Stimulated activated CD4-positive, alpha-beta T cell treated with anti-CD3 and anti-CD28 coated beads, TNF-alpha, amount 100 ng/mL, for 24 hours (primary cell): ENCODE data around the gene CARD10.

ENCODE experiments used
- DNase-seq, 3 experiments: peaks; one replicate each; pipeline ENCODE4 v3.0.0-alpha.2; 2020; ENCODE audit warnings: low read depth in 3 of 3

CARD10 gene

GRCh38 chr22:37467391-37467955 lies 51.7 kb downstream of the CARD10 start:
- DNase-seq: no peak

GRCh38 chr22:37464181-37464580 lies 55.0 kb downstream of the CARD10 start:
- DNase-seq: no peak

- no peak for DNase-seq
These were observed 56.2 kb downstream of the CARD10 start for GRCh38 chr22:37462983-37463382.

GRCh38 chr22:37462436-37462835 lies 56.8 kb downstream of the CARD10 start:
- DNase-seq: no peak

GRCh38 chr22:37461961-37462360 lies 57.3 kb downstream of the CARD10 start:
- DNase-seq: no peak

- DNase-seq: no peak
These were observed 58.5 kb downstream of the CARD10 start for GRCh38 chr22:37460684-37461083.

GRCh38 chr22:37459206-37459605 lies 60.0 kb downstream of the CARD10 start:
- no peak for DNase-seq

GRCh38 chr22:37457093-37457893 lies 61.9 kb downstream of the CARD10 start:
- peak; percentile 75 to 84 (median 82) for DNase-seq

- DNase-seq: no peak
These were observed 62.9 kb downstream of the CARD10 start for GRCh38 chr22:37456346-37456745.

- DNase-seq: no peak
These were observed 63.3 kb downstream of the CARD10 start for GRCh38 chr22:37455896-37456295.

- no peak for DNase-seq
These were observed 64.1 kb downstream of the CARD10 start for GRCh38 chr22:37454857-37455686.

- DNase-seq: no peak
These were observed 65.5 kb downstream of the CARD10 start for GRCh38 chr22:37453696-37454095.

GRCh38 chr22:37451218-37451617 lies 68.0 kb downstream of the CARD10 start:
- DNase-seq: no peak

- DNase-seq: no peak
These were observed 69.7 kb downstream of the CARD10 start for GRCh38 chr22:37449331-37450001.

- DNase-seq: no peak
These were observed 70.6 kb downstream of the CARD10 start for GRCh38 chr22:37448516-37449127.

- no peak for DNase-seq
These were observed 73.7 kb downstream of the CARD10 start for GRCh38 chr22:37445501-37445900.

GRCh38 chr22:37443977-37444376 lies 75.2 kb downstream of the CARD10 start:
- no peak for DNase-seq

GRCh38 chr22:37443086-37443485 lies 76.1 kb downstream of the CARD10 start:
- DNase-seq: no peak

GRCh38 chr22:37442537-37442936 lies 76.7 kb downstream of the CARD10 start:
- DNase-seq: no peak

- DNase-seq: no peak
These were observed 77.1 kb downstream of the CARD10 start for GRCh38 chr22:37442135-37442534.

GRCh38 chr22:37440875-37441274 lies 78.3 kb downstream of the CARD10 start:
- no peak for DNase-seq
